ENCODE data around the gene DIAPH3. TPM values are rescaled to one million over a fixed set of nuclear protein-coding genes. Genes with fewer than 3 reads are reported as not detected.

The DIAPH3 gene
- total RNA-seq, 1 donor from 2014 or later, result 0.32 TPM

GRCh38 chr13:60028021-60028420 is 135.7 kb downstream of the DIAPH3 start:
- Histone ChIP-seq H3K36me3 (no peaks in the 10 kb centered on the region), H3K4me3 (no peak overlapping the region), H3K27ac (no peak overlapping the region), H3K9me3 (no peaks in the 10 kb centered on the region), H3K4me1 (no peaks in the 10 kb centered on the region), H3K27me3 (no peaks in the 10 kb centered on the region)
- intact Hi-C loops (cut with DNase I), result no loop called here
- no peak for DNase-seq (ENCODE audit: low spot score in 2 of 2)
- no peak for TF ChIP-seq CTCF (IDR thresholded peaks at IDR 0.05)

GRCh38 chr13:60026286-60026685 is 137.4 kb downstream of the DIAPH3 start:
- Histone ChIP-seq H3K36me3 (no peaks in the 10 kb centered on the region), H3K27ac (no peak overlapping the region), H3K4me3 (no peak overlapping the region), H3K4me1 (no peaks in the 10 kb centered on the region), H3K27me3 (no peaks in the 10 kb centered on the region), H3K9me3 (no peaks in the 10 kb centered on the region)
- TF ChIP-seq CTCF (IDR thresholded peaks at IDR 0.05), result no peak
- intact Hi-C loops (cut with DNase I), result no loop called here
- no peak for DNase-seq (ENCODE audit: low spot score in 2 of 2)

- Histone ChIP-seq H3K4me1 (no peaks in the 10 kb centered on the region), H3K9me3 (no peaks in the 10 kb centered on the region), H3K27me3 (no peaks in the 10 kb centered on the region), H3K36me3 (no peaks in the 10 kb centered on the region), H3K4me3 (no peak overlapping the region), H3K27ac (no peak overlapping the region)
- intact Hi-C loops (cut with DNase I), result no loop called here
- TF ChIP-seq CTCF (IDR thresholded peaks at IDR 0.05), result no peak
- no peak for DNase-seq (ENCODE audit: low spot score in 2 of 2)
Measured at GRCh38 chr13:60020288-60020687, 143.4 kb downstream of the DIAPH3 start.

DNA sequence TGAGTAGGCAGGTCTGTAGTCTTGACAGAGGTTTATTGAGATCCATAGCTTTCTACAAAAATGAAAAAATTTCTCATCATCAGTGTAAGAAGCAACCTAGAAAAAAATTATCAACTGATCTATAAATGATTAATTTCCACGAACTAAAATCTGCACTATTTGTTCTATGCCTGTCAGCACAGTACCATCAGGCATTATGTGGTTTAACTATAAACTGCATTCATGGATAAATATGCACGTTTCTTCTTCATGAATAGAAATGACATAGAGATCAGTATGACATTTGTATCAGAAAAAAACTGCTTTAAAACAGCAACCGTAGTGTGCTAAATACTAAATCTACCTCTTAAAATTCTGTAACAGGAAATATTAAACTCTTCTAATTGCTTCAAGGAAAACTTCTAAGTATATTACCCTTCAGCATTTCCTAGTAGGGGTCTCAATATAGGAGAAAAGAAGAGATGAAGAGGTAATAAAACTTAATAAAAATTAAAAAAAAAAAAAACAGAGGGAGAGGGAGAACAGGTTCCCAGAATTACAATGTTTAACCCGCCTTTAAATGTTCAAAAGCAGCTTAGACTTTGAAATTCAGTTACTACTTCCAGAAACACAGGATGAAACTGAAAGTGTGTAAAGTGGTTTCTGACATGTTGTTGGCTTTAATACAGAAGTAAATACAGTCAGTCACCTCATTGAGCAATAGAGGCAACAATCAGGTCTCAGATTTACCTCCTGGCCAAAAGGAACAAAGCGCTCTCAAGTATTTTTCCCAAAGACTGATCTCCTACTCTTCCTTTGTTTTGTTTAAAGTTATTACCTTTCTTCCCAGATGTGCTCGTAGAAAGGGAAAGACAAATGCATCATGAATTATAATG is 144.4 kb downstream of the DIAPH3 start:
- Histone ChIP-seq H3K36me3 (no peaks in the 10 kb centered on the region), H3K27ac (no peak overlapping the region), H3K4me3 (no peak overlapping the region), H3K4me1 (no peaks in the 10 kb centered on the region), H3K27me3 (no peaks in the 10 kb centered on the region), H3K9me3 (no peaks in the 10 kb centered on the region)
- intact Hi-C loops (cut with DNase I), result no loop called here
- no peak for DNase-seq (ENCODE audit: low spot score in 2 of 2)
- TF ChIP-seq CTCF (IDR thresholded peaks at IDR 0.05), result no peak

- Histone ChIP-seq H3K36me3 (no peaks in the 10 kb centered on the region), H3K4me3 (no peak overlapping the region), H3K27ac (no peak overlapping the region), H3K4me1 (no peaks in the 10 kb centered on the region), H3K27me3 (no peaks in the 10 kb centered on the region), H3K9me3 (no peaks in the 10 kb centered on the region)
- TF ChIP-seq CTCF (IDR thresholded peaks at IDR 0.05), result no peak
- intact Hi-C loops (cut with DNase I), result no loop called here
- DNase-seq (ENCODE audit: low spot score in 2 of 2), result no peak
Measured at GRCh38 chr13:60018536-60018935, 145.2 kb downstream of the DIAPH3 start.
